Common myeloid progenitor, CD34-positive (primary cell): ENCODE measurements around the gene MAPK13.
A peak's percentile ranks its signal among the peaks of the same experiment; 100 is the strongest.

Source experiments
- CTCF ChIA-PET: fragments of 350-600 bp; sonication (Branson Sonifier 250); formaldehyde crosslinking; loops from one replicate; lab custom pipeline; 2021; ENCODE audit warnings: antibody characterized with exemption; lab: Charles Lee
- POLR2A ChIA-PET: fragments of 350-600 bp; sonication (Branson Sonifier 250); formaldehyde crosslinking; loops from one replicate; lab custom pipeline; 2021; ENCODE audit warnings: antibody characterized with exemption; lab: Charles Lee
- DNase-seq, 3 donors: peaks; one replicate each; pipeline versions ENCODE4 v3.0.0 to v3.0.0-alpha.2; 2013
- H3K27ac ChIP-seq, 2 experiments: 1 replicate in 1 of 2; 2 replicates in 1 of 2; pipeline ENCODE4 v1.7.0; 2013; ENCODE audit warnings: inconsistent platforms in 2 of 2, low read length in 2 of 2, mild to moderate bottlenecking in 2 of 2, low read depth in 1 of 2, moderate library complexity in 1 of 2; ENCODE audit not compliant: severe bottlenecking in 2 of 2, insufficient read depth in 1 of 2, poor library complexity in 1 of 2
- H3K27me3 ChIP-seq, 5 experiments: replicated peaks in 2 of 5; 1 replicate in 3 of 5; 2 replicates in 2 of 5; pipeline versions ENCODE4 v1.6.1 to v1.7.0; 2013; ENCODE audit warnings: low read length in 4 of 5, mild to moderate bottlenecking in 2 of 5, moderate library complexity in 2 of 5, inconsistent platforms in 1 of 5; ENCODE audit not compliant: insufficient read depth in 5 of 5, control insufficient read depth in 4 of 5
- H3K36me3 ChIP-seq, 4 experiments: 1 replicate in 2 of 4; 2 replicates in 2 of 4; pipeline versions ENCODE4 v1.6.1 to v1.7.0; 2013; ENCODE audit warnings: low read length in 3 of 4, control low read depth in 1 of 4, mild to moderate bottlenecking in 1 of 4; ENCODE audit not compliant: control insufficient read depth in 4 of 4, insufficient read depth in 4 of 4
- H3K4me1 ChIP-seq, 4 experiments: 1 replicate in 3 of 4; 2 replicates in 1 of 4; pipeline versions ENCODE4 v1.6.1 to v1.7.1; 2013; ENCODE audit warnings: low read length in 3 of 4, mild to moderate bottlenecking in 3 of 4, control low read depth in 1 of 4, inconsistent platforms in 1 of 4, moderate library complexity in 1 of 4; ENCODE audit not compliant: control insufficient read depth in 4 of 4, insufficient read depth in 4 of 4; ENCODE audit errors: control extremely low read depth in 1 of 4
- H3K4me3 ChIP-seq, 7 experiments: 1 replicate in 4 of 7; 2 replicates in 3 of 7; pipeline versions ENCODE4 v1.5.1 to v1.7.0; 2013; ENCODE audit warnings: mild to moderate bottlenecking in 7 of 7, low read length in 6 of 7, moderate library complexity in 6 of 7, inconsistent platforms in 2 of 7, low read depth in 2 of 7, control low read depth in 1 of 7; ENCODE audit not compliant: insufficient read depth in 4 of 7, control insufficient read depth in 1 of 7; ENCODE audit errors: extremely low read depth in 1 of 7
- H3K9me3 ChIP-seq, 5 experiments: 1 replicate in 4 of 5; 2 replicates in 1 of 5; pipeline versions ENCODE4 v1.6.1 to v1.7.1; 2013; ENCODE audit warnings: low read length in 4 of 5, mild to moderate bottlenecking in 2 of 5, inconsistent platforms in 1 of 5, low read depth in 1 of 5, moderate library complexity in 1 of 5; ENCODE audit not compliant: control insufficient read depth in 4 of 5, insufficient read depth in 2 of 5; ENCODE audit errors: control extremely low read depth in 1 of 5
- WGBS: methylation state at CpG from one replicate; pipeline ENCODE4 v1.1.5; 2013; ENCODE audit not compliant: insufficient coverage; 5-methylcytosine and 5-hydroxymethylcytosine counted together

Gene MAPK13

GRCh38 chr6:36155662-36156061, 25.3 kb downstream of the MAPK13 start:
- Histone ChIP-seq H3K9me3 (peaks cover 1 to 15% (median 4%) of the 10 kb centered on the region in 5 experiments), H3K27ac (no peak overlapping the region), H3K27me3 (no peaks in the 10 kb centered on the region), H3K36me3 (no peaks in the 10 kb centered on the region), H3K4me1 (peaks cover 0 to 3% (median 0%) of the 10 kb centered on the region in 4 experiments), H3K4me3 (no peak overlapping the region)
- ChIA-PET POLR2A (no interaction called here), CTCF (interaction anchor here (0.8 to 1.5 kb wide), 4 partner anchors 12 to 24 kb away, joined by 3 read pairs; no protein-coding TSS in a partner anchor)
- DNase-seq = no peak
- no CpG with 5 or more reads among the region's 2 CpGs for WGBS

DNA sequence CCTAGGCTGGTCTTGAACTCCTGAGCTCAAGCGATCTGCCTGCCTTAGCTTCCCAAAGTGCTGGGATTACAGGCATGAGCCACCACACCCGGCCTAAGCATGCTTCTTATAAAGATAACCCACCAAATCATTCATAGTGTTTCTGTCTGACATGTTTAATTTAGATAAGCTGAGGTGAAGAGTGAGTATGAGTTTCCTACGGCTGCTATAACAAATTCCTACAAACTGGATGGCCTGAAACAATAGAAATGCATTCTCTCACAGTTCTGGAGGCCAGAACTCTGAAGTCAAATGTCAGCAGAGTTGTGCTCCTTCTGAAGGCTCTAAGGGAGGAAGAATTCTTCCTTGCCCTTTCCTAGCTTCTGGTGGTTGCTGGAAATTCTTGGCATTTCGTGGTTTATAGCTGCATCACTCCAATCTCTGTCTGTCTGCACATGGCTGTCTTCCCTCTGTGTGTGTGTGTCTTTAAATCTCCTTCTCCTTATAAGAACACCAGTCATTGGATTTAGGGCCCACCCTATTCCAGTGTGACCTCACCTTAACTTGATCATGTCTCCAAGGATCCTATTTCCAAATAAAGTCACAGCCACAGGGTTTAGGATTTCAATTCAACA, 29.9 kb downstream of the MAPK13 start:
- H3K9me3 ChIP-seq = peaks cover 0 to 8% (median 4%) of the 10 kb centered on the region in 5 experiments
- H3K36me3 ChIP-seq = no peaks in the 10 kb centered on the region
- POLR2A ChIA-PET = interaction anchor here (0.6 kb wide), 1 partner anchor 9 kb away, joined by 3 read pairs; no protein-coding TSS in a partner anchor
- H3K4me1 ChIP-seq = no peaks in the 10 kb centered on the region
- H3K27ac ChIP-seq = no peak overlapping the region
- no peak overlapping the region for H3K4me3 ChIP-seq
- 100% methylated on average over 2 of the region's 4 CpGs for WGBS
- CTCF ChIA-PET = no interaction called here
- no peak for DNase-seq
- no peaks in the 10 kb centered on the region for H3K27me3 ChIP-seq

GRCh38 chr6:36169023-36170007, 39.0 kb downstream of the MAPK13 start:
- Histone ChIP-seq H3K27ac (no peak overlapping the region), H3K4me3 (no peak overlapping the region), H3K9me3 (no peaks in the 10 kb centered on the region), H3K36me3 (no peaks in the 10 kb centered on the region), H3K27me3 (no peaks in the 10 kb centered on the region), H3K4me1 (no peaks in the 10 kb centered on the region)
- DNase-seq = no peak
- WGBS = no CpG with 5 or more reads among the region's 2 CpGs
- POLR2A ChIA-PET = no interaction called here
- CTCF ChIA-PET = interaction anchor here (1.3 kb wide), 1 partner anchor 26 kb away, joined by 5 read pairs; no protein-coding TSS in a partner anchor

DNA sequence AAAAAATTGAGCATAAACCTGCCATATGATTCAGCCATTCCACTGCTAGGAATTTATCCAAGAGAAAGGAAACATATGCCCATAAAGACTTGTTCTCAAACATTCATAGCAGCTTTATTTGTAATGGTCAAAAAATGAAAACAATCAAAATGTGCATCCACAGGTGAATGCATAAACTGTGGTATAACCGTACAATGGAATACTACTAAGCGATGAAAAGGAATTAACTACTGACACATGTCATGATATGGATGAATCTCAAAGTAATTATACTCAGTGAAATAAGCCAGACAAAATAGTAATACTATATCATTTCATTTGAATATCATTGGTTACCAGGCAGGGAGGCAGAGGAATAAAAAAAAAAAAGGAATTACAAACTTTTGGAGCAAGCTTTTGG, 40.4 kb downstream of the MAPK13 start:
- CTCF ChIA-PET = interaction anchor here (0.6 to 1.4 kb wide), 2 partner anchors 24 to 93 kb away, joined by 4 to 6 read pairs; no protein-coding TSS in a partner anchor
- Histone ChIP-seq H3K27me3 (no peaks in the 10 kb centered on the region), H3K4me3 (no peak overlapping the region), H3K4me1 (no peaks in the 10 kb centered on the region), H3K27ac (no peak overlapping the region), H3K36me3 (no peaks in the 10 kb centered on the region), H3K9me3 (no peaks in the 10 kb centered on the region)
- no CpG with 5 or more reads among the region's 2 CpGs for WGBS
- no peak for DNase-seq
- POLR2A ChIA-PET = interaction anchor here (0.6 kb wide), 1 partner anchor 37 kb away, joined by 3 read pairs; no protein-coding TSS in a partner anchor

DNA sequence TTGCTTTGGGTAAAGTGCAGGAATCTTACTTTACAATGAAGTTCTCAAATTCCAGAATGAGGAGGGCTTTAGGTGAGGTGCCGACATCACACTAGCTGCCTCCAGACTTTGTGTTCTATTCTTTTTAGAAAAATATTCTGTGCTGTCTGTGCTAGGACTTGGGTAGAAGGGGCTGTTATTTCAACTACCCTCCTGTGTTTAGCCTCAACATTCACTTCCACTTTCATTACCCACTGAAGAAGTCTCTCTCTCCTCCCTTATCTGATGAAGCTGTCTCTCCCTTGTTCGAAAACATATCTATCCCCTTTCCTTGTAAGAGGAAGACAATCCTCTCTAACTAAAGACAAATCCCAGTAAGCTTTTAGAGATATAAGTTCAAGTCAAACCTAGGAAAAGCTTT, 41.3 kb downstream of the MAPK13 start:
- no peaks in the 10 kb centered on the region for H3K4me1 ChIP-seq
- POLR2A ChIA-PET = no interaction called here
- no peak for DNase-seq
- no peaks in the 10 kb centered on the region for H3K27me3 ChIP-seq
- no peaks in the 10 kb centered on the region for H3K36me3 ChIP-seq
- CTCF ChIA-PET = interaction anchor here (0.6 to 1.4 kb wide), 2 partner anchors 24 to 94 kb away, joined by 4 to 6 read pairs; no protein-coding TSS in a partner anchor
- 80% methylated on average over 1 of the region's 2 CpGs for WGBS
- H3K27ac ChIP-seq = no peak overlapping the region
- no peaks in the 10 kb centered on the region for H3K9me3 ChIP-seq
- H3K4me3 ChIP-seq = no peak overlapping the region

GRCh38 chr6:36177166-36177565, 46.9 kb downstream of the MAPK13 start:
- ChIA-PET POLR2A (no interaction called here), CTCF (no interaction called here)
- Histone ChIP-seq H3K9me3 (peaks cover 0 to 18% (median 4%) of the 10 kb centered on the region in 5 experiments), H3K27me3 (no peaks in the 10 kb centered on the region), H3K27ac (no peak overlapping the region), H3K36me3 (no peaks in the 10 kb centered on the region), H3K4me3 (no peak overlapping the region), H3K4me1 (no peaks in the 10 kb centered on the region)
- DNase-seq = peak in 1 of 3 donors; percentile 7
